Amygdala (tissue), 56 donors: ENCODE measurements around the gene HTR3D.
"Not testable (repeated sequence)": the region's sequence is repeated elsewhere in the genome, so short reads cannot be mapped to it uniquely, and the experiment has no call there.

Experiments
- DNase-seq, 56 donors: peaks; one replicate each; lab custom pipeline; 2025; lab: John Stamatoyannopoulos, UW

HTR3D gene

DNA sequence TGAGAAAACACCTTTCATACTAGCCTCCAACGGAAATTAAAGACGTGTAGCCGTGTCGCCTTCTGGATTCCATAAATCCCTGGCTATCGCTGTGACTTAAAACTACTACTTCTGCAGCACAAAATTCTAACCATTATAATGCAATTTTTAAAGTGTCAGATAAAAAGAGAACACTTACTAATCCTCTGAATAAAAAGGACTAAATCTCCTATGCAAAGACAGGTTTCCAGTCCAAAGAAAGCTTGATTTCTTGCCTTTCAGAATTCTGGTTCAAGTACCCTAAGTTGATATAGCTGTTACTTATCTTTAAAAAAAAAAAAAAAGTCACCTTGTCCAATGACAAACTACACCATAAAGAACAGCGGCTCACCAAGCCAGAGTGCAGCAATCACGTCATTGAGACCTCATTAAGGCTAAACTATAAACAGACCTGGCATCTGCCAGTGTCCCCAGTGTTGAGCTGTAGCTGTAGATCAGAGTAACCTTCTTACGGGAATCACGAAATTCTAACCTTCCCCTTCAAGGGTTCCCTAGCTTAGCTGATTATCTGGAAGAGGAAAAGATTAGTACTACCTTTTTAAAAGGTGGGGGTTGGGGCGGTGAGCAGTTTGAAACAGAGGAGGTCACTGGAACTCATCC is 16.0 kb upstream of the HTR3D start:
- no peak for DNase-seq

DNA sequence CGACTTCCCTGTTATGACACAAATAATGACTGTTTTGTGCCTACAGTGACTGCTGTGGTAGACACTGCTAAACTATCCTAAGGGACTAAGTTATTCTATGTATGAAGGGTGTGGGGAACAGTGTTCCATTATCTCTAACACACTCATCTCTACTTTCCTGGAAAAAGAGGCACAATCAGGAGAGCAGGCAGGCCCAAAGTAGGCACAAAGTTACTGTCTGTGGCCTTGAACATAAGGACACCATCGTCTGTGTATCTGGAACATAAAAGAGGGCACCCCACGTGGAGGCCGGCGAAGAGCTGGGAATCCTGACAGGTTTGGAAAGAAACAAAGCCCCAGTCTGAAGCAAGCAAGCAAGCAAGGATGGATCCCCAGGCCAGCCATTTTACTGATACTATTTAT is 15.4 kb upstream of the HTR3D start:
- DNase-seq = peak in 1 of 56 donors; percentile 13

DNA sequence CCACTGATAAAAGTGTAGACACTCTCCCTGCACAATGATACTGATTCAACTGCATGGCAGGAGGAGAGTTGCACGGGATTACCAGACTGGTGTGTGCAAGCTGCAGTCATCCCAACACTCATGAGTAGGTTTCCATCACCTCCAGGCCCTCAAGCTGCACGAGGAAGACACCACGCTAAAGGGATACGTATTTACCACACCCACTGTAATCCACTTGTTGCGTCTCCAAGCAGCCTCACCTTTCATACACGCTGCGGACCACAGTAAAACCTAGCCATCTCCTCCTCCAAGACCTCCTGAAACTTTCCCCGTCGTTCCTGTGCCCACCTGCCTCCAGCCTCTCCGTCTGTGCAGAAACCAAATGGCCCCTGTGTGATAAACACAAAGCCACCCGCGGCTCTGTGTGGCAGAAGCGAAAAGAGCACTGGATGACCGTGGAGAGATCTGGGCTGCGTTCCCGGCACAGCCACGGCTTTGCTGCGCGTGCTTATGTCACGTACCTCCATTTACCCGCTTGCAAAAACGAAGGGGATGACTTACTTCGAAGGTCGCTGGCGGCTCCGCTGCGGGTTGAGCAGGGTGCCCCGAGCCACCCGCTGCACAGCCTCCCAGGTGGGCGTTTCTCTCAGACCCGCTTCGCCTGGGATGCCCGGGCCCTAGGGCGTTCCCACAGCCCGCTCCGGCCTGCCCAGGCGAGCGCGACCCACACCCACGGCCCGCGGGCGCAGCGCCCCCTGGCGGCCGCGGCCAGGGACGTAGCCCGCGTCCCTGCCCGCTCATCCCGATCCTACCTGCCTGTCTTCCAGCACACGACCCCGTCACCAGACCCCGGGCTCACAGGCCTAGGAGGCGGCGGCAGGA is 14.5 kb upstream of the HTR3D start:
- peak in 46 of 56 donors; percentile 8 to 75 (median 58) for DNase-seq

DNA sequence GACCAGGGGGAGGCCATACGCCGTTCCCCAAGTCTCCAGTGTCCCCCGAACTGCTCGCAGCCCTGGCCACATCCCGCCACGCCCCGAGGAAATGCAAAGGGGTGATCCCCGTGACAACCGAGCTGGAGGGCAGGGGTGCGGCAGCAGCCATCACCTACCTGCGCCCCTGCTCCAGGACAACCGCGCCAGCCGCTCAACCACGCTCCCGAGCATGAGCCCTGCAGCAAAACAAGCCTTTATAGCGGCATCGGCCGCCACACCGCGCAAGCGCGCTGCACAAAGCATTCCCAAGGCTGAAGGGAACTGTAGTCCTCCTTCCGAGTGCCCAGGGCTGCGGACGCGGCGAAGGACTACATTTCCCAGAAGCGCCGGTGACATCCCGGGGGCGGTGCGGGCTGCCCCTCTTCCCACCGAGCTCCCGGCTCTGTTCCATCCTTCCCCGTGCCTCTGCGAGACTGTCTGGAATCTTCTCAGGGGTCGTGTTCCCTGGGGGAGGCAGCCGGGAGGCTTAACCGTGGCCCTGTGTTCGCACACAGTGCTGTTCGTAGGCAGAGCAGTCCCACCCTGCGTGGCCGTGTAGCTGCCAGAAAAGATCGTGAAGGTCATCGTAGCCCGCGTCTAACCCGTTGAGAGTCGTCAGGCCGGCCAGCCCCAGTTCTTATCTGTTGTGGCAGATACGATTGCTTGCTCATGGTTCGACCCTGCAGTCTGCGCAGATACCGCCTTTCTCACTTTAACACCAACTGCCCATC is 13.7 kb upstream of the HTR3D start, which contains the start of gene ABCC5:
Gene ABCC5 (minus strand): TSS at position 213 of the 752 bp plus-strand sequence. CDS start 3,492 bp downstream, outside the sequence.
- peak; percentile 42 to 97 (median 91) for DNase-seq

DNA sequence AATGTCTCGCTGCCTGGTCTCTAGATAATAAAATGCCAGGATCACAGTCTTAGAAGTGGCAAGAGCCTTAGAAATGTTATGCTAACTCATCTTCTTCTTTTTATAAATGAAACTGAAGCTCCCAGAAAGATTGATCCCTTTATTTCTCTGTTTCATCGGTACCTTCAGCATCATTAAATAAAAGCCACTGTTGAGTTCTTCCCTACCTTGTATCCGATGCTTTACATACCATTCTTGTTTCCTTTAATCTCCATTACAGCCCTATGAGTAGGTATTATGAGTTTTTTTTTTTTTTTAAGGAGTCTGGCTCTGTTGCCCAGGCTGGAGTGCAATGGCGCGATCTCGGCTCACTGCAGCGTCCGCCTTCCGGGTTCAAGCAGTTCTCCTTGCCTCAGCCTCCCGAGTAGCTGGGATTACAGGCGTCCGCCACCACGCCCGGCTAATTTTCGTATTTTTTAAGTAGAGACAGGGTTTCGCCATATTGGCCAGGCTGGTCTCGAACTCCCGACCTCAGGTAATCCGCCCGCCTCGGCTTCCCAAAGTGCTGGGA is 13.0 kb upstream of the HTR3D start:
- no peak for DNase-seq

DNA sequence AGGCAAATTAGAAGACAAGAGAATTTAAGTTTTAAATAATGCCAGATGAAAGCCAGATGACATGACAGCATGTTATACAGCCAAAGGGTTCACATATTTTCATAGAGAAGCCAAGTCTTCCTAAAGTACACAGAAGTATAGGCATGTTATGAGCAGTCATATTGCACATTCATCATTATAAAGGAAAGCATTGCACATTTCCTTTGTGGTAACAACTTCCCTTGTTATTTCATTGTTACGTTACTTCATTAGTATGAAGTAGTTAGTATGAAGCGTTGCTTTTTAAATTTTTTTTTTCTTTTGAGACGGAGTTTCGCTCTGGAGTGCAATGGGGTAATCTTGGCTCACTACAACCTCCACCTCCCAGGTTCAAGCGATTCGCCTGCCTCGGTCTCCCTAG is 9.2 kb upstream of the HTR3D start:
- DNase-seq = no peak

DNA sequence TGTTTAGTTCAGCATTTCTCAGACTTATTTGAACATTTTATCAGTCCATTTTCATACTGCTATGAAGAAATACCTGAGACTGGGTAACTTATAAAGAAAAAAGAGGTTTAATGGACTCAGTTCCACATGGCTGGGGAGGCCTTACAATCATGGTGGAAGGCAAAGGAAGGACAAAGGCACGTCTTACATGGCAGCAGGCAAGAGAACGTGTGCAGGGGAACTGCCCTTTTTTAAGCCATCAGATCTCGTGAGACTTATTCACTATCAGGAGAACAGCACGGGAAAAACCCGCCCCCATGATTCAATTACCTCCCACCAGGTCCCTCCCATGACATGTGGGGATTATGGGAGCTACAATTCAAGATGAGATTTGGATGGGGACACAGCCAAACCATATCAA is 6.3 kb upstream of the HTR3D start:
- not testable (repeated sequence) for DNase-seq

DNA sequence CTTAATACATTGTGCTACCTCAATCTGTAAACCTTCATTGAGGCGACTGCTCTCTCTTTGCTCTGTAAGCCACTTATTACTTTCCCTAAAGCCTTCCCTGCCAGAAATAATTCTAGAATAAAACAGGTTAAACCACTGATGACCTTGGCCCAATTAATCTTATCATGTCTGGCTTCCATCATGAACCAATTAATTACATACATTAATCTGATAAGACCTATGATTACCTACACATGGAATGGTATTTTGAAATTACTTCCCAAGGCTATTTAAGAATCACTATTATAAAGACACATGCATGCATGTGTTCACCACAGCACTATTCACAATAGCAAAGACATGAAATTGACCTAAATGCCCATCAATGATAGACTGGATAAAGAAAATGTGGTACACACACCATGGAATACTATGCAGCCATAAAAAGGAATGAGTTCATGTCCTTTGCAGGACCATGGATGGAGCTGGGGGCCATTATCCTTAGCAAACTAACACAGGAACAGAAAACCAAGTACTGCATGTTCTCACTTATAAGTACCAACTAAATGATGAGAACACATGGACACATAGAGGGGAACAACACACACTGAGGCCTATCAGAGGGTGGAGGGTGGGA is 3.2 kb upstream of the HTR3D start:
- DNase-seq = not testable (repeated sequence)

DNA sequence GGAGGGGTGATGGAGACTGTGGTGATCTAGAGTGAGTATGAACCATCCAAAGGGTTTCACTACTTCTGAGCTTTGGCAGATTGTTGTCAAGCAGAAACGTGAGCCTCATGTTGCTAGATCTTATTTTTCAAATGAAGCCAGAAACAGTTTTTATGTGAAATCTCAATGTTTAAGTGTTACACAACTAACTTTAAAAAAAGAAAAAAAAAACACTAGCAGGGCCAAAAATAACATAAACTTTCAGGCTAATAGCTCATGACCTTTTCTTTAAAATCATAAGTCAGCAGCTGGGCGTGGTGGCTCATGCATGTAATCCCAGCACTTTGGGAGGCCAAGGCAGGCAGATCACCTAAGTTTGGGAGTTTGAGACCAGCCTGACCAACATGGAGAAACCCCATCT is 2.1 kb upstream of the HTR3D start:
- no peak for DNase-seq

DNA sequence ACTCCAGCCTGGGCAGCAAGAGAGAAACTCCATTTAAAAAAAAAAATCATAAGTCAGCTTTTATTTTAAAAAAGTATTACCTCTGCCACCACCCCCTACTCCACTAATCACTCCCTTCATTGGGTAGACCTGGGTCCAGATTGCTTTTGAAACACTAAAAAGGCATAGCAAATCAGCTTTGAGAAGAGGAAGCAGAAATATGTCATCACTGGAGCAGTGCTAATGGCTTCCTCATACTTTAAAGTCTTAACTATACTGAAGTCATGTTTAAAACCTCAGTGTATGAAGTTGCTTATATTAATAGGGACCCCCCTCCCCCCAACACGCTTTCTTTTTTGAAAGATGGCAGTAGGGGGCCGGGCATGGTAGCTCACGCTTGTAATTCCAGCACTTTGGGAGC is 1.0 kb upstream of the HTR3D start:
- DNase-seq = no peak

DNA sequence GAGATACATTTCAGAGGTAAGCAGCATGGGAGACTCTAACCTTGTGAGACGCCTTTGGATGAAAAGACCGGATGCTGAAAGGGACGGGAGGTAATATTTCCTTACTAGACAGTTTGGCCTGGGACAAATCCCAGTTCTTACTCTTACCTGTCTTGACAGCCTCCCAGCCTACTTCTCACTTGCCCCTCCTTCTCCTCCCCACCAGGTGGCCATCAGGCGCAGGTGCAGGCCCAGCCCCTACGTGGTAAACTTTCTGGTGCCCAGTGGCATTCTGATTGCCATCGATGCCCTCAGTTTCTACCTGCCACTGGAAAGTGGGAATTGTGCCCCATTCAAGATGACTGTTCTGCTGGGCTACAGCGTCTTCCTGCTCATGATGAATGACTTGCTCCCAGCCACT is 6.3 kb downstream of the HTR3D start:
- DNase-seq = no peak

DNA sequence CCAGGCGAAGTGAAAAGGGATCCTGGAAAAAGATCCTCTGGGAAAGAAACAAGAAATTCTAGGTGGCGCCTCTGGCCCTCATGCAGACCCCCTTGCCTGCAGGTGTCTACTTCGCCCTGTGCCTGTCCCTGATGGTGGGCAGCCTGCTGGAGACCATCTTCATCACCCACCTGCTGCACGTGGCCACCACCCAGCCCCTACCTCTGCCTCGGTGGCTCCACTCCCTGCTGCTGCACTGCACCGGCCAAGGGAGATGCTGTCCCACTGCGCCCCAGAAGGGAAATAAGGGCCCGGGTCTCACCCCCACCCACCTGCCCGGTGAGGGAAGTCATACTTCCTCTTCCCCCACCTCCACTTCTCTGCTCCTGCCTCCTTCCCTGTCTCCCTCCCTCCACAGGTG is 6.8 kb downstream of the HTR3D start:
- not testable (repeated sequence) for DNase-seq

DNA sequence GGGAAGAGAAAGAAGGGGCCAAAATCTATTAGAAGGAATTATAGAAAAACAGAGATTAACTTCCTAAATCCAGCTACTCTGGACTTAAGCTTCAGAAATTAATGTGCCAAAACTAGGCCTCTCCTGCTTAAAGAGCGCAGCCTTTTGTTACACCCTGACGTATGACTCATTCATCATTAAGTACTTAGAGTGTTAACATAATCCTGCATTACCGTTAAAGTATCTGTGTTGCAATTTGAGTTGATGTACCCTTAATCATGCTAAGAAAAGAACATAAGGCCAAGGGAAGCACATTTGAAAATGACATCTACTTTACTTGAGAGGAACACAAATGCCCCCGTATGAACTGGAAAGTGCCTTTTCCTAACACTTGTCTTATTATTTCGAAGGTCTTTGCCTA is 7.9 kb downstream of the HTR3D start:
- no peak for DNase-seq

DNA sequence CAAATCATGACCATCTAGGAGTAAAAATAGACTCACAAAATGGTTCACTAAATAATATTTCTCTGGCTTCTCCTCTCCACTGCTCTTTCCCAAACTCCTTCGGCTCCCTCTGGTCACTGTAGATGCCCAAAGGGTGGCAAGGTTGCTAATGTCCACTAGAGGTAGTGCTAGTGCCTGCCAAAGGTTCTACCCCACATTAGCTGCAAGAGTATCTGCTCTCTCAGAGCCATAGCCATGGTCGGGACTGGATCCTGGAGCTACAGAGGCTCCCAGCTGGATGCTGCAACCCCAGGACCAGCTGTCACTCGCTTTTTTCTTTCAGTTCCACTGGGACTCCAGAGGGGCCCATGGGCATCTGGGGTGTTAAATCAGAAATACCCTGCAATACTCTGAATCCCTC is 8.5 kb downstream of the HTR3D start:
- DNase-seq = no peak

DNA sequence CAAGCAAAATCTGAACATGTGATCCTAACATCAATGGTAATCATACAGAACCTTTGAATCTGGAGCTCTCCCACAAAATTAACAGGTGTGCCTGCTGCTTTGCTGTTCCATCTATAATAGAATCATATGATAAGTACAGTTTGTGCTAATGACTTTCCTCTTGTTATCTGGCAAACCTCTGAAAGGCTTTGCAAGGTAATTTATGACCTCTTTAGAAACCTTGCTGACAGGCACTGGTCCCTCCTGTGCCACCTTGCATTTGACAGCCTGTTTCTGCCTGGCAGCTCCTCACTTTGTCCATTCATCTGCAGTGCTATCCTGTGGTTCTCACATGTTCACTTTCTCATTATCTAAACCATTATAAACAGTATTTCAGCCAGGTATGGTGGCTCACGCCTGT is 11.1 kb downstream of the HTR3D start:
- DNase-seq = no peak

DNA sequence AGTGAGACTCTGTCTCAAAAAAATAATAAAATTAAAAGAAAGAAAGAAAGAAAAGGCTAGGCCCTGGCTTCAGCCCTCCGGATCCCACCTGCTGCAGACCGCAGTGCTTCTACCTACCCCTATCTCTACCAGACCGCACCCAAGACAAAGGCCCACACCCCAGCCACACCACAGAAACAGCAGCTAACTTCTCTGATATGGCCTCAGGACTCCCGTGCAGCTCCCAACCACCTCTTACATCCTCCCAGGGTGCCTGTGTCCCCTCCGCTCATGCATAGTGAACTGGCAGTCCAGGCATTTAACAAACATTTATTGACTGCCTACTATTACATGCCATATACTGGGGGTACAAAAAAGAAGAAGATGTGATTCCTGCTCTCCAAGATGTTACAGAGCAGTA is 14.5 kb downstream of the HTR3D start:
- DNase-seq = no peak

DNA sequence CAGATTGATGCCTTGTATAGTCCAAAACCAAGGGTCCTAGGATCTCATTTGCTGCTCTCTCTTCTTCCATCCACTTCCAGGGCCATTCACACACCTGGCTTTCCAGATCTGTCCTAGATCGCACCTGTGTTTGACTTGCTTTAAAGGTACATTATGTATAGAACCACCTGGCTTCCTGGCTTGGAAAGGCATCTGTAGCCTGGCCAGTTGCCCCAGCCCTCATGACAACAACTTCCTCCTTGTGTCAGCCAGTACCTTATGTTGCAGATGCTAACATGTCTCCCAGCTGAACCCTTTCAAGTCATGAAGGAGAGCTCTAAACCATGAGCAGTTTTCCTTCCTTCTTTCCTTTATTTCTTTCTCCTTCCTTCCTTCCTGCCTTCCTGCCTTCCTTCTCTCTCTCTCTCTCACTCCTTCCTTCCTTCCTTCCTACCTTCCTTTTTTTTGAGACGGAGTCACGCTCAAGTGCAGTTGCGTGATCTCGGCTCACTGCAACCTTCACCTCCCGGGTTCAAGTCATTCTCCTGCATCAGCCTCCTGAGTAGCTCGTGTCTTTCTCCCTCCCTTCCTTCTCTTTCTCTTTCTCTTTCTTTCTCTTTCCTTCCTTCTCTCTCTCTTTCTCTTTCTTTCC is 18.8 kb downstream of the HTR3D start:
- DNase-seq = no peak

DNA sequence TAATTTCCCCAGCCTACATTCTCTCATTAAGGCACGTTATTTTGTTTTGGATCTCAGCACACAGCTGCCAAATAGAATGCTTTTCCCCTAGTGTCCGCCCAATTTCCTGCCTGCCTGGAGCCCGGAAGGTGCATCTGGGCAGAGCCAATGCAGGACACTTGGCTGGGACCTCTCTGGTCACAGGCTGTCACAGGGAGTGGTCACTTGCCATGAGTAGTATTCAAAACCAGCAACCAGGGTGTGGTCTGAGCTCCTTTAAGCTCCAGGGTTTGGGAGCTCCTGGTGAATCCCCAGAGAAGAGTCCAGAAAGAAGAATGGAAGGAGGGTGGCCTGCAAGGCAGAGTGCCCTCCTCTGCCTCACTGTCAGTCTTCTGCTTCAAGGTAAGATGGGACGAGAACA is 21.2 kb downstream of the HTR3D start, which contains the start of gene HTR3C:
Gene HTR3C (plus strand): TSS at position 281 of the 400 bp plus-strand sequence. CDS start 34 bp downstream, at position 315.
- DNase-seq = no peak

DNA sequence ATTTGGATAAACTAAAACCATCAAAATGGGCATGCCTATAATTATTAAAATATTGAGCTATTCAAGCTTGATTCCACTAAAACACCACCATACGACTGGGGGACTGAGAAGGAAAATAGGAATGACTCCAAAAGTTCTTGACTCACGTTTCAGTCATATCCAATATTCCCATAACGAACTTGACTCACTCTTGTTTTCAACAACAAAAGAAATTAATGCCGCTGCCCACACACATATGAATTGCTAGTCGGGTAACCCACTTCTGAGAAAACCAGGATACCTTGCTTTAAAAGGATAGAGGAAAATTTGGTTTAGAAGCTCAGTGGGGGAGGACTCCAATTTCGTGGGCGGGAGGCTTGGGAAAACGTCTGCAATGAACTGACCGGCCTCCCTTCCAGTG is 26.5 kb downstream of the HTR3D start:
- DNase-seq = no peak

DNA sequence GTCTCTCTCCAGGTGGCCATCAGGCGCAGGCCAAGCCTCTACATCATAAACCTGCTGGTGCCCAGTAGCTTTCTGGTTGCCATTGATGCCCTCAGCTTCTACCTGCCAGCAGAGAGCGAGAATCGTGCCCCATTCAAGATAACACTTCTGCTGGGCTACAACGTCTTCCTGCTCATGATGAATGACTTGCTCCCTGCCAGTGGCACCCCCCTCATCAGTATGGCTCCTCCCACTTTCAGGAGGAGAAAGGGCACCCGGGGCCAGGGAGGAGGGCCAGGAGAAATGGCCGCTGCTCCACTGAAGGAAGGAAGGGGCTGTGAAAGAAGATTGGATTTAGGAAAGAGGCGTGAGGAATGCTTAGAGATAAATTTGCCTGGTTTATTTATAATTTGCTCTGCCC is 27.9 kb downstream of the HTR3D start:
- no peak for DNase-seq
